Coronary artery (tissue), 2 donors: Measurements from ENCODE around the gene KLF12.

Source experiments
- DNase-seq: peaks from one replicate; pipeline ENCODE4 v3.0.0-alpha.2; 2017; ENCODE audit warnings: low spot score
- H3K27ac ChIP-seq, 2 donors: fragments of 200-600 bp; sonication (generic); one replicate each; pipeline ENCODE4 v1.5.1; 2016 to 2019
- H3K4me3 ChIP-seq: fragments of 200-600 bp; sonication (generic); 2 replicates; pipeline ENCODE4 v1.5.1; 2016; ENCODE audit warnings: mild to moderate bottlenecking, moderate library complexity
- TF ChIP-seq, protein P1 (sequence below): fragments of 200-600 bp; sonication (generic); IDR thresholded peaks from one replicate; pipeline ENCODE4 v1.5.1; 2019; ENCODE audit warnings: antibody characterized with exemption

KLF12 gene

GRCh38 chr13:74103970-74104555 is 30.1 kb downstream of the KLF12 start:
- no peak for DNase-seq
- TF ChIP-seq, protein P1, sequence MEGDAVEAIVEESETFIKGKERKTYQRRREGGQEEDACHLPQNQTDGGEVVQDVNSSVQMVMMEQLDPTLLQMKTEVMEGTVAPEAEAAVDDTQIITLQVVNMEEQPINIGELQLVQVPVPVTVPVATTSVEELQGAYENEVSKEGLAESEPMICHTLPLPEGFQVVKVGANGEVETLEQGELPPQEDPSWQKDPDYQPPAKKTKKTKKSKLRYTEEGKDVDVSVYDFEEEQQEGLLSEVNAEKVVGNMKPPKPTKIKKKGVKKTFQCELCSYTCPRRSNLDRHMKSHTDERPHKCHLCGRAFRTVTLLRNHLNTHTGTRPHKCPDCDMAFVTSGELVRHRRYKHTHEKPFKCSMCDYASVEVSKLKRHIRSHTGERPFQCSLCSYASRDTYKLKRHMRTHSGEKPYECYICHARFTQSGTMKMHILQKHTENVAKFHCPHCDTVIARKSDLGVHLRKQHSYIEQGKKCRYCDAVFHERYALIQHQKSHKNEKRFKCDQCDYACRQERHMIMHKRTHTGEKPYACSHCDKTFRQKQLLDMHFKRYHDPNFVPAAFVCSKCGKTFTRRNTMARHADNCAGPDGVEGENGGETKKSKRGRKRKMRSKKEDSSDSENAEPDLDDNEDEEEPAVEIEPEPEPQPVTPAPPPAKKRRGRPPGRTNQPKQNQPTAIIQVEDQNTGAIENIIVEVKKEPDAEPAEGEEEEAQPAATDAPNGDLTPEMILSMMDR: no peak
- H3K27ac ChIP-seq: no peak overlapping the region

DNA sequence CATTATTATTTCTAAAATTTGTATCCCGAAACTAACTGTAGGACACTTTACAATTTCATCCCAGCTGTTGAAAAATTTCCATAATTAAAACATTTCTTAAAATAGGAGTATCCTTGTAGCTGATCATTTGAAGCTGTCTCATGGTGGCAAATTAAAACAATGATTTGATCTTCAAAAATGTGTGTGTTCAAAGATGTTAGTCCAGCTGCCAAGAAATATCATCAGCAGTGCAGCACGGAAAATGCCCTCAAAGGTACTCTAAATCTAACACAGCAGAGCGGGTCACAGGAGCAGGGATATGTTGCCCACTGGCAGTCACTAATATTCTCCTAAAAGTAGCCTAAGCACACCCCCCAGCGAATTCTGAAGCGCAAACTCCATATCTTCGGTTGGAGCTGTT is 31.0 kb downstream of the KLF12 start:
- no peak overlapping the region for H3K4me3 ChIP-seq
- no peak overlapping the region for H3K27ac ChIP-seq
- no peak for DNase-seq
- TF ChIP-seq, protein P1: no peak

More at GRCh38 chr13:74103970-74104555, 30.1 kb downstream of the KLF12 start:
- no peak overlapping the region for H3K4me3 ChIP-seq

- DNase-seq: no peak
- H3K27ac ChIP-seq: no peak overlapping the region
- H3K4me3 ChIP-seq: no peak overlapping the region
- TF ChIP-seq, protein P1: no peak
These were observed 31.5 kb downstream of the KLF12 start for GRCh38 chr13:74102691-74103090.

- Histone ChIP-seq H3K27ac (no peak overlapping the region), H3K4me3 (no peak overlapping the region)
- no peak for DNase-seq
- TF ChIP-seq, protein P1: no peak
These were observed 32.8 kb downstream of the KLF12 start for GRCh38 chr13:74101436-74101835.

- TF ChIP-seq, protein P1: no peak
- H3K27ac ChIP-seq: no peak overlapping the region
- no peak for DNase-seq
- no peak overlapping the region for H3K4me3 ChIP-seq
These were observed 36.1 kb downstream of the KLF12 start for GRCh38 chr13:74098077-74098476.

GRCh38 chr13:74097116-74097515 is 37.1 kb downstream of the KLF12 start:
- TF ChIP-seq, protein P1: no peak
- H3K4me3 ChIP-seq: no peak overlapping the region
- no peak for DNase-seq

GRCh38 chr13:74093691-74094090 is 40.5 kb downstream of the KLF12 start:
- H3K27ac ChIP-seq: no peak overlapping the region
- no peak for DNase-seq
- no peak overlapping the region for H3K4me3 ChIP-seq
- TF ChIP-seq, protein P1: no peak

More at GRCh38 chr13:74097116-74097515, 37.1 kb downstream of the KLF12 start:
- no peak overlapping the region for H3K27ac ChIP-seq
